Measurements from ENCODE around the gene SCAI. TPM values are rescaled to one million over a fixed set of nuclear protein-coding genes. Genes with fewer than 3 reads are reported as not detected.

The SCAI gene
- total RNA-seq, 1 donor = 9.1 TPM

- H3K4me3 ChIP-seq (ENCODE audit: low read depth, low read length) = no peak overlapping the region
- TF ChIP-seq CTCF (IDR thresholded peaks at IDR 0.05; ENCODE audit: insufficient read depth, low read depth, low read length) = no peak
- no peak for DNase-seq (ENCODE audit: low read depth)
These were observed 249.1 kb downstream of the SCAI start for GRCh38 chr9:124894035-124894740.

Other genes with a start within 250 kb of the SCAI start
- 9.9 and 11.3 TPM in 2 replicates for gene GOLGA1, start 202.4 kb downstream of the SCAI start, total RNA-seq
- gene PPP6C, start 46.3 kb upstream of the SCAI start, total RNA-seq = 27.4 and 43.2 TPM in 2 replicates
- 32.0 and 33.8 TPM in 2 replicates for gene RABEPK, start 57.0 kb upstream of the SCAI start, total RNA-seq
- gene HSPA5, start 97.8 kb upstream of the SCAI start, total RNA-seq = 130 and 132 TPM in 2 replicates
- gene GAPVD1, start 118.3 kb upstream of the SCAI start, total RNA-seq = 72.8 and 88.9 TPM in 2 replicates